NCI-H524 treated with DMSO at 0.1 percent for 48 hours (cell line): ENCODE data around the gene NOP10.

Experiments
- DNase-seq: peaks from one replicate; lab custom pipeline; 2025; lab: John Stamatoyannopoulos, UW

The NOP10 gene

DNA sequence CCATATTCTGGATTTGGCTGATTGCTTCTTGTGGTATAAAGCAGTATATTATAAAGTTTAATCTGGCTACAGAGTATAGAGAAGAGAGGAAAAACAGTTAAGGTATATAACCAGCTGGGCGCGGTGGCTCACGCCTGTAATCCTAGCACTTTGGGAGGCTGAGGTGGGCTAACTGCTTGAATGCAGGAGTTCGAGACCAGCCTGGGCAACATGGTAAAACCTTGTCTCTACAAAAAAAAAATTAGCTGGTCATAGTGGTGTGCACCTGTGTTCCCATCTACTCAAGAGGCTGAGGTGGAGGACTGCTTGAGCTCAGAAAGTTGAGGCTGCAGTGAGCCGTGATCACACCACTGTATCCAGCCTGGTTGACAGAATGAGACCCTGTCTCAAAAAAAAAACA, 12.7 kb downstream of the NOP10 start:
- no peak for DNase-seq

DNA sequence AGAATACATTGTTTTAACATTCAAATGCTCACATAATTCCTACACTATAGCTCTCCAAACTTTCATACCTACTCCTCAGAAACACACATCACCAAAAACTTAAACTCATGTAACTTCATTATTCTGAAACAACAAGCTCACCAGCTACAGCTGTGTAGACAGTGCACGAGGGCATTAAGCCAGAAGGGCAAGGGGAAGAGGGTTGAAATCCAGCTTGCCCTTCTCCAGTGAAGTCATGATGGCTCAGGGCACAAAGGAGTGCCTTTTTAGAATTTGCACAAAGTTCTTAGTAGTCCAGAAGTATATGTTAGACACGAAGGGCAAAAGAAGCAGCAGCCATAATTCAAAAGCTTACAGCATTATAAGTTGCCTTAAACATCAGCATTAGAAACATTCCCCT, 13.9 kb downstream of the NOP10 start:
- no peak for DNase-seq

GRCh38 chr15:34327906-34328305, 15.0 kb downstream of the NOP10 start:
- DNase-seq, result no peak

GRCh38 chr15:34325368-34325767, 17.6 kb downstream of the NOP10 start:
- DNase-seq, result no peak

DNA sequence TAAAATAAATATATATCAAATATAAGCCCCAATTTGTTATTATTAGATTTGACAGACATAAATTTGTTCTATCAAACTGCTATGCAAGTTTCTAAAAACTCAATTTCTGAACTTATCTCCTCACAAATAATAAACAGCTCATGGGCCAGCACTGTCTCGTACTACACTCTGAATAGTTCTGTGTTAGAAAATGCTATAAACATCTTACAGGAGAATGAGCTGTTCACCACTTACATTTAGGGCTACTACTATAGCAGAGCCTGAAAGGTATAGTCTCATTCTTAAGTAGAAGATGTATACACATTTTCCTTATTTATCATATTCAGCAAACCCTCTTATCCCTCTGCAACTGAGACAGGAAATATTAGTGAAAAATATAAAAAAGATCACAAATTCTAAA, 18.0 kb downstream of the NOP10 start:
- DNase-seq, result no peak

DNA sequence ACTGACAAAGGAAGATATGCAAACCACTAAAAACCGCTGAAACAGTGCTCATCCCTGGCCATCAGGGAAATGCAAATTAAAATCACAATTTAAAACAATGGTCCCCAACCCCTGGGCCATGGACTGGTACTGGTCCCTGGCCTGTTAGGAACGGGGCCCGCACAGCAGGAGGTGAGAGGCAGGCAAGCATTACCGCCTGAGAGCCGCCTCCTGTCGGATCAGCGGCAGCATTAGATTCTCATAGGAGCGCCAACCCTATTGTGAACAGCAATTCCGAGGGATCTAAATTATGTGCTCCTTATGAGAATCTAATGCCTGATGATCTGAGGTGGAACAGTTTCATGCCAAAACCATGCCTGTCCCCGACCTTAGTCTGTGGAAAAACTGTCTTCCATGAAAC, 19.7 kb downstream of the NOP10 start:
- no peak for DNase-seq

GRCh38 chr15:34318277-34319079, 24.5 kb downstream of the NOP10 start:
- DNase-seq, result peak; percentile 81

GRCh38 chr15:34314491-34315490, 28.1 kb downstream of the NOP10 start:
- no peak for DNase-seq

DNA sequence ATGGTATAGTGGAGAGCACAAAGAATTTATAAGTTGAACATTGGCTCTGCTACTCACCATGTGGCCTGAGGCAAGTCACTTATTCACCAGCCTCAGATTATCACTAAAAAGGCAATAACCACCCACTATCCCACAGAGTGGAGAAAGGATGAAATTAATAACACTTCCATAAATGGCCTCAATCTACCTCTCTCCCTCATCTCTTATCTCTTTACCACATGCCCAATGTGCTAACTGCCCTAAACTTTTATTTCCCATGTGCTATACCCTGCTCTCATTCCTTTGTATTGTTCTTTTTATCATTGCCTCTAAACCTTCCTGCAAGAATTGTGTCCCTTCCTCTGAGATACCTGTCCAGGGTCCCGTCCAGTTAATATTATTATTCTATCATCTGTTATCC, 31.4 kb downstream of the NOP10 start:
- no peak for DNase-seq

GRCh38 chr15:34304613-34305012, 38.3 kb downstream of the NOP10 start:
- DNase-seq, result no peak

DNA sequence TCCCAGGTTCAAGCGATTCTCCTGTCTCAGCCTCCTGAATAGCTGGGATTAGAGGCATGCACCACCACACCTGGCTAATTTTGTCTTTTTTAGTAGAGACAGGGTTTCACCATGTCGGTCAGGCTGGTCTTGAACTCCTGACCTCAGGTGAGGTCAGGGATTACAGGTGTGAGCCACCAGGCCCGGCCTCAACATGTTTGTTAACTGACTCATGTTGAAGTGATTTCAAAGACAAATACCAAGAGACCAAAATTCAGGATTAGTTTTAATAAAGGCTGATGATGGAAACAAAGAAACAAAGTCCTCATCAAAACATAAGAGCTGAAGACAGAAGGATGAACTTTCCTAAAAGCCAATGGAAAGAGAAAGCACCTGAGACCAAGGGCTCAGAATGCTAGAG, 41.9 kb downstream of the NOP10 start:
- DNase-seq, result no peak

GRCh38 chr15:34297059-34297458, 45.9 kb downstream of the NOP10 start:
- DNase-seq, result no peak

DNA sequence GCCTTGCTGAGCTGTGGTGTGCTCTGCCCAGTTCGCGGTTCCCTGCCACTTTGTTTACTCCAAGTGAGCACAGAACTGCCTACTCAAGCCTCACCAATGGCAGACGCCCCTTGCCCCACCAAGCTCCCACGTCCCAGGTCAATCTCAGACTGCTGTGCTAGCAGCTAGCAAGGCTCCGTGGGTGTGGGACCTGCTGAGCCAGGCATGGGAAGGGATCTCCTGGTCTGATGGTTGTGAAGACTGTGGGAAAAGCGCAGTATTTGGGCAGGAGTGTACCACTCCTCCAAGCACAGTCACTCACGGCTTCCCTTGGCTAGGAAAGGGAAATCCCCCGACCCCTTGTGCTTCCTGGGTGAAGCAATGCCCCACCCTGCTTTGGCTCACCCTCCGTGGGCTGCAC, 50.3 kb downstream of the NOP10 start:
- no peak for DNase-seq
